HG02870 (cell line): ENCODE results near the gene NF1.

ENCODE experiments used
- ATAC-seq: cut with Tn5 transposase; IDR thresholded peaks from one replicate; pipeline ENCODE4 v1.9.1; 2021; ENCODE audit warnings: mild to moderate bottlenecking, moderate library complexity; ENCODE audit not compliant: unreplicated experiment

Gene NF1

DNA sequence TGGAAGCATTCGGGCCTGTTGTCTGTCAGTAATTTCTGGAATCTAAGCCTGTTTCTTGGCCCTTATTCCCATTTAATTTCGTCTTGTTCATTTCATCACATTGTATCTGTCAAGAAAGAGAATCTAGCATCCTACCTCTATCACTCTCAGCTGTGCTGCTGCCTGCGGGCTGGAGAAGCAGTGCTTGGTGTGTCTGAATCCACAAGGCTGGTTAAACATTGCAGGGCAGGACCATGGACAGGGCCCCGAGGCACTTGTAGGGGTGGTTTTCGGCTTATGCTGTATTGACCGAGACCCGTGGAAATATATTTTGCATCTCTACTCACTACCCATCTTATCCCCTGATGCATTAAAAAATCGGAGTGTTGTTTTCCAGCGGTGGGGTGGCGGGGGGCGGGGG lies 299.8 kb downstream of the NF1 start:
- no peak for ATAC-seq

DNA sequence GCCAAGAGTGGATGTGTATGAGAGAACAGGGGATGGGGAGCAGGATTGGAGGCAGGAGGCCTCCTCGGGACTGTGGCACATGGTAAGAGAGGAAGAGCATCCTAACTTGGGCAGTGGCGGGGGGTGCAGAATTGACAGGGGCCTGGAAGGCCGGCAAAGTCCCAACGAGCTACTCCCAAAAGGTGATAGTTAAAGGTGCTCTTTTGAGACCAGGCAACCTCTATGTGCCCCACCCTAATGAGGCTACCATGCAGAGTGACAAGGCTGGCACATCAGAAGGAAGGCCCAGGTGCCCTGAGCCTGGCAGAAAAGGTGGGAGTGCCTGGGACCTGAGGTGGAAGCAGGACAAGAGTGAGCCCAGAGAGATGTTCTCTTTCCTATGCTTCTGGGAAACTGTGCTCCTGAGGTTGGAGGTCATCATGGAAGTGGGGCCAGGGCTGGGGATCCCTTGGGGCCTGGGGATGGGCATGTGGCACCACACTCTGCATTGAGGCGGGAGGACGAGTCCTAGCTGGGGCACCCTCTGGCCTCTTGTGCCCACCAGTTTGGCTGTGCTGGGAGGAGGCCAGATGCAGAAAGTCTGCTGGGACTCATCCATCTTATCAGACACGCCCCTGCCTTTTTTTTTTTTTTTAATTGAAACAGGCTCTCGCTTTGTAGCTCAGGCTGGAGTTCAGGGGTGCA lies 302.6 kb downstream of the NF1 start:
- no peak for ATAC-seq

DNA sequence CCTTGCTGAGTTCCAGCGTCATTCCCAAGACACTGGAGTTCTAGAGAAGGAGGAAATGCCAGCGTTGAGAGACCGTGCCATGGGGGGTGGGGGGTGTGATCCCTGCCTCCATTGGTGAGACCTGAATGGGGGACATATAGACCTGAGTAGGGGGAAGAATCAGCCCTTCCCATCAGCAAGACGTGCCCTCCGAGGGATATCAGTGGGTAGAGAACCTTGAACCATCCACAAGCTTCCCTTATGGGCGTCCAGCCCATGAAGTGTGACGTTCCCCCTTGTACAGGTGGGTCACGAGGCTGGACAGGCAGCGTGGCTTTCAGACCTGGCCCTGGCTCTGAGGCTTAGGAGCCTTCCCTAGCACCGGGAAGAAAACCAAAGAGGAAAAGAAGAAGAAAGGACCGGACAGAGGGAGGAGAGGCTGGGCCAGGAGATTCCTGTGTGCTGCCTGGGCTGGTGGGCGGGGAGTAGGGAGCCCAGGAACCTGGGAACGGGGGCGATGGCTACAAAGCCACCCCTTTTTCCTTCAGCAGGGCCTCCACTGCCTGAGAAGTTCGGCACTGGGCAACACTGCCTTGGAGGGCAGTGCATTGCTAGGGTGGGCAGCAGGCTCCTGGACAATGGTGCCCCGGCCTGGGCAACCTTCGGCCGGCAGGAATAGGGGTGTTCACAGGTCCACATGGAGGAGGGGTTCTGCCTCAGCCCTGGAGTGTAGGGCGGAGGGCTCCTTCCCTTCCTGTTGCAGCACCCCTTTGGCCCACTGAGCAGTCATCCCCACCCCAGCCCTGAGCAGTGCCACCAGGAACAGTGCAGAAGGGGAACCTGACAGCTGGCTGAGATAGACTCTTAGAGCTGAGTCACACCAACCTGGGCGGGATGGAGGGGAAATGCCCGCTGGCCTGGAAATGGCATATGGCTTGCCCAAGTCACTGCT lies 303.9 kb downstream of the NF1 start:
- ATAC-seq: no peak

DNA sequence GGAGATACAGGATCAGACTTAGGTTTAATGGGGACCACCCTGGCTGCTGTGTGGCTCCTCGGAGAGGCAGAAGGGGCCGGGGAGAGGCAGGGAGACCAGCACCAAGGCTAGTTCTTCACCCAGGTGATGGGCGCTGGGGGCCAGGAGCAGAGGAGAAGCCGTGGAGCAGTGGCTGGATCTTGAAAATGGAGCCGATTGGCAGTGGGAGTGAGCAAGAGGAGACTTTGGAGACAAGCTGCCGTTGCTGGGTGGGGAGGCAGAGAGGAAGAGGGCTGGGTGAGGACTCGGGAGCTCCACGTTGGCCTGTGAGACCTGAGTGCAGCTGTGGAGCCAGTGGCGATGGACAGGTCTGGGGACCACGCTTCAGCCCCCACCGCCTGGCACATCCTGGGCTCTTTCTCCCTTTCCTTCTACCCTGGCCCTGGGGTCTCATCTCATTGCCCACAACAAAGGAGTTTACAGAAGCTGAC lies 305.7 kb downstream of the NF1 start:
- ATAC-seq: no peak

DNA sequence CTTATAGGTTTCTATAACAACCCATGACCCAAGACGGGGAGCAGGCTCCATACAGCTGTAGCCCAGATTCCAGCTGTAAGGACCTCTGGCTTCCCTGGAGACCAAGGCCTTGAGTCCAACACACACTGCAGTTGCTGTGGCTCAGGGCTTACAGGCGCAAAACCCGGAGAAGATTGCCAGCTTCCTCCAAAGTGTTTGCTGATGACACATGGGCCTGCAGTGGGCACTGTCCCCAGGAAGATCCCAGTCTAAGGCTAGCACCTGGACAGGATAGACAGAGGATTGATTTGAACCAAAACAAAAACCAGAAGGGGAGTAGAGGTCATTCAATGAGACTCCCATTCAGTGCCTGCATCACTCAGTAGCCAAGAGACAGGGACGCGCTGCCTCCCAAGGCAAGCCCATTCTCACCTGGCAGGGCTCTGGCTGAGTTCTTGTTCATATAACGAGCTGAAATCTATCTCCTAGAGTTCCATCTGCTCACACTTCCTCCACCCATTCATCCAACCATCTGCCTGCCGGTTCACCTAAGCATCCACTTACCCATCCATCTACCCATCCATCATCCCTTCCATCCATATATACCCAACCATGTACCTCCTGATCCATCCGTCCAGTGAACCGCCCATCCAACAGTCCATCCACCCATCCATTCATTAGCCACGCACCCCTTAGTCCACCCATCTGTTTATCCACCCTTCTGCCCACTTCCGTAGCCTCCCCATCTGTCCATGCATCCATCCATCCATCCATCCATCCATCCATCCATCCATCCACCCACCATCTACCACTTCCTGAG lies 306.9 kb downstream of the NF1 start:
- no peak for ATAC-seq

DNA sequence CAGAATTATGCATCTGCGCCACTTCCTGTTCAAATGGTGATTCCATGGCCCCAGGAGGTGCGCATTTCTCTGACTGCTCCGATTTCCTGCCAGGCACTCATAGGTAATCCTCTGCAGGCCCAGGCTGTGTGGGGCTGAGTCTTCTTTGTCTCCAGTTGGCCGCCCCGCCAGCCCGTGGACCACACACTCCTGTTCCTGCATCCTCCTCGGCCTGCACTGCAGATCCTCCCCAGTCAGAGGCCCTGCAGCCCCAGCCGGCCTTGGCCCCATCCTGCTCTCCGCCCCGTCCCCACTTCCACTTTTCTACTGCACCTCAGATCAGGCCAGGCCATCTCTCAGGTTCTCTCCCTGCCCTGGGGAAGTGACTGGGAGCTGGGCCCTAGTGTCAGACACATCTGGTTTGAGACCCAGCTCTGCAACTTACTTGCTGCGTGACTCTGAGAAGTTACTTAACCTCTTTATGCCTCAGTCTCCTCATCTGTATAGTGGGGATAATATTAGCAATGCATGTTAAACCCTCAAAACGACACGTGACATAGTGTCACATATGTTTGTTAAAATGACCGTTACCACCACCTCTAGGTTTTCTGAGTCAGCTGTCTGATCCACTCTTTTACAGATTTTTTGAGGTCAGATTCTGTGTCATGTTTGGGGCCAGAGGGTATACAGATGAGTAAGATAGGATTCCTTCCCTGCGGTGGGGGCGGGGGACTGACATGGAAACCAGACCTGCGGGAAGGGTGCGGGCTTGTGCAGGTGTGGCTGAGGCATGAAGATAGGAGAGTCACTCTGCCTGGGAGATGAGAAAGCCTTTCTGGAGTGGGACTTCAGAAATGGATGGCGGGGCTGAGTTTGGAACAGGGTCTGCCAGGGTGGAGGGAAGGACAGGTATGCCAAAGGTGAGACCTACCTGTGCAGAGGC lies 309.5 kb downstream of the NF1 start:
- no peak for ATAC-seq

DNA sequence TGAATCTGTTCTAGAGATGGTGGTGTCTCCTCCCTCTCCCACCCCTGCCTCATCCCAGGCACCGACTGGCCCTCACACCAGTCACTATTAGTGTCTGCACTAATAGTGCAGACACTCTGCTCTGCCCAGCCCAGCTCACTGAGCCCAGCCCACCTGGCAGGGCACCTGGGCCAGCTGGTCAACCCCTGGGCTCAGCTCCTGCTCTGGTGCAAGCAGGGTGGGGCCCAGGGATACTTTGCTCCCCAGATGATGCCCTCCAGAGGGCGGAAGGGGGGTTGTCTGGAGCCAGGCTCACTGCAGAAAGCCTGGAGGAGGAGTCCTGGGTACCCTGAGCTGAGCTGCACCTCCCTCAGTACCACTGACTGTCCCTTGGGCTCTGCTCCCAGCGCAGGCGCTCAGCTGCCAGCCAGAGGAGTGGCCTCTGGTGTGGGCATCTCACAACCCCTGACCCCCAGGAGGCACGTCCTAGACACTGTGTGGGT lies 311.2 kb downstream of the NF1 start:
- no peak for ATAC-seq

DNA sequence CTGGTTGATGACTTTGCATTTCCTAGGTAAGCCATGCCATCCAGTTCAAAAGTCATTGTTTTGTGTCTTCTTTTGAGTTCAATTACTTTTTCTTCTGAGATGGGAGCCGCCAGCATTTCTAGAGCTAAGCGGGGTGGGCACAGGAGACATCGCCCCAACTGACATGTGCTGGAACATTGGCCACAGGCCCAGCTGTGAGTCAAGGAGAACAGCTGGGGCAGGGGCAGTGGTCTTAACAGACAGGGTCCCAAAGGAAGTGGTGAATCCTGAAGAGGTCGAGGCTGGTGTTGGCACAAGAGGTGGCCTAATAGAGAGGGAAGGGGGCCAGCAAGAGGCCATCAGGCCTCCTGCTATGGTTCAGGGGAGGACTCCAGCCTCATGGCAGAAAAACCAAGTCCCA lies 313.8 kb downstream of the NF1 start:
- no peak for ATAC-seq

DNA sequence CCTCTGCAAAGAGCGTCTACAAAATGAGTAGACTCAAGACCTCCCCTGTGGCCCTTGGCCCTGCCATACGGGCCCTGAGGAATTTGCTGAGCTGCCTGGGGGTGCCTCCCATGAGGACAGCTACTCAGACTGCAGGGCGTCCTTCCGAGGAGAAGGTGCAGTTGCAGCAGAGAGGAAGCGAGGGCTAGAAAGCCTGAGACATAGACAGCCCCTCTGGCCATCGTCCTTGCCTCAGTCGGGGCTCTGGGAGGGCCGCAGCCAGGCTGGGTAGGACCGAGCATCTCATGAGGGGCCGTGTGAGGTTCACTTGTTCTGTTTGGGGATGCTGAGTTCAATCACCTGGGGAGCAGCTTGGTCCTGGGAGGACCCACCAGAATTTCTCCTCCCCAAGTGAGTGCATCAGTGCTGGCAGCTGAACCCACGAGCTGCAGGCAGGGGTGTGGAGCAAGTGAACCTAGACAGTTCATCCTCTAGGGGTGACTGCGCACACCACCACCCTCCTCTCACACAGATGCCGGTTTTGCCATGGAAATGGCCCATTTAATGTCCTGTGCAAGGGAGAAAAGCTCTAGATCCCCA lies 317.0 kb downstream of the NF1 start:
- no peak for ATAC-seq

DNA sequence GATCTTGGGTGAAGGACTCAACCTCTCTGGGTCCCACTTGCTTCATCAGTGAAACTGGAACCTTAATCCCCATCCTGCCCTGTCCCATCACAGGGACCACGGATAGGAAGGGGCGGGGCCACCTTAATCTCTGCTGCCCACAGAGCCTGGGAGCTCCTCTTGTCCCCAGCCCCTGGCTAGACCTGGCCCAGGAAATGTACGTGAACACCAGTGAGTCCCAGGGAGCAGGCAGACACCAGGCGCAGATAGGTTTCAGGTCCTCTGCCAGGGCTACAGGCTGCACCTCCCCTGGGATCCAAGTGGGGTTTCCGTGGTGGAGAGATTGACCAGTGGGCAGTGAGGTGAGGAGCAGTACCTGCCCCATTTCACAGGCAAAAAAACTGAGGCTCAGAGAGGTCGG lies 317.7 kb downstream of the NF1 start:
- no peak for ATAC-seq

DNA sequence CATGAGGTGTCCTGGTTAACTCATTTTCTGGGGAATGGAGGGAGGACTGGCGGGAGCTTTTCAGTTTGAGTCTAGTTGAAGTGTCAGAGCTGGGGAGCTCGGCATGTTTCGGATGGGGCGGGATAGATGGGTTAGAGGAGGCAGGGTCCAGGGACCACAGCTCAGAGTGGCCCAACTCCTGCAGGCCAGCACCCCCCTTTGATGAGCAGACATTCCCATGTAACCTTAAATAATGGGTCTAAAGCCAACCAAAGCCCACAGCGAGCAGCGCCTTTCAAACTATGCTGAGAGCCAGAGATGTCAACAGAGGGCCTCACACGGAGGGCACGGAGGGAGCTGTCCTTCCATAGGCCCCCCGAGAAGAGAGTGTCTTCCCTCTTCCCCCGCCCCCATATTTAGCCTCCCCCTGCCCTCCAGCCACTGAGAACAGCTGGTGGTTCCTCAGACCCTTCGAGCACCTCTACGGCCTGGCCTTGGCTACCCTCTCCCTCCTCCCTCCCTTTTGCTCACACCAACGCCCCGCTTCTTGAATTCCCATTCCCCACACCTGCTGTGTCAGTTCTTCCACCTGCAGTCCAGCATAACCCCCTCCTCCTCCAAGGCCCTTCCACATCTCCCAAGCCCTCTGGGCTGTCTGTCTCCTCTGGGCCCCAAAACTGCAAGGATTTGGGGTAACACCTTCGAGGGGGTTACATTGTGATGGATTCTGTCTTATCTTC lies 318.5 kb downstream of the NF1 start:
- ATAC-seq: no peak

DNA sequence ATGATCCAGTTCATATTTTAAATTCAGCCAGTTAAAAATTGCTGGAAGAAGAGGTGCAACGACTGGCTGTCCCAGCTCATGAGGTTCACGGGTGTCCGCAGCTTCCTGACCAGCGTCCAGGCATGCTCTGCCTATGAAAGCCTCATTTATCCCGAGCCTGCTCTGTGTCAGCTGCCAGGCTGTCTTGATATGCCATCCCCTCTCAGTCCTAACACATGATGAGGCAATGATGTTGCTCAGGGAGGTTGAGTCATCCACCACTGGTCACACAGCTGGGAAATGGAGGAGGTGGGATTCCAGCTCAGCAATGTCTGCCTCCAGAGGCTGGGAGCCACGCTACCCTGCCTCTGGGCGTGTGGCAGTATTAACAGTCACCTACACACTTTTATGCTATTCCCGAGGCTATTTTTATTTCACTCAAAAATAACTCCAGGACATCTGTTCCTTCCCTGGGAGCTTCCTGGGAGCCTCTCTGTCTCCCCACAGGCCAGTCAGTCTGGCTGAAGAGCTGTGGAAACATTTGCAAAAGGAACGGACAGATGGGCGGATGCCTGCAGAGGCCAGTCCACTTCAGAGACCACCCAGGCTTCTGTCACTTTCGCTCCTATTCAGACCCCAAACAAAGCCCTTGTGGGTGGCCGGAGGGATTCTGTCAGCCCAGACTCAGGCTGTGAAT lies 319.2 kb downstream of the NF1 start:
- ATAC-seq: no peak

DNA sequence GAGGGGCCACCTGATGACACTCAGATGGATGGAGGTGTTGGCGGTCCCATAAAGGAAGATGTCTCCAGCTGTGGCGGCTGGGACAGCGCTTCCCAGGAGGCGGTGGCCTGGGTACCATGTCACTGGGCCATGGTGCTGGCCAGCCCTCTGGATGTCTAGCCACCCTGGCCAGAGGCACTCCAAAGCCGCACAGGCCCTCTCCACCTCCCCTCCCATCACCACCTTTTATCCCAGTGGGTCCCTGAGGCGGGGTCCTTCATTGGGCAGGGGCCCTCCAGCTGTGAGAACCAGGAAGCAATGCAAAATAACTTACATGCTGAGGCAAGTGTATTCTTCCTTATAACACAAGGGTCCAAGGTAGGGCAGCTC lies 319.8 kb downstream of the NF1 start:
- no peak for ATAC-seq

DNA sequence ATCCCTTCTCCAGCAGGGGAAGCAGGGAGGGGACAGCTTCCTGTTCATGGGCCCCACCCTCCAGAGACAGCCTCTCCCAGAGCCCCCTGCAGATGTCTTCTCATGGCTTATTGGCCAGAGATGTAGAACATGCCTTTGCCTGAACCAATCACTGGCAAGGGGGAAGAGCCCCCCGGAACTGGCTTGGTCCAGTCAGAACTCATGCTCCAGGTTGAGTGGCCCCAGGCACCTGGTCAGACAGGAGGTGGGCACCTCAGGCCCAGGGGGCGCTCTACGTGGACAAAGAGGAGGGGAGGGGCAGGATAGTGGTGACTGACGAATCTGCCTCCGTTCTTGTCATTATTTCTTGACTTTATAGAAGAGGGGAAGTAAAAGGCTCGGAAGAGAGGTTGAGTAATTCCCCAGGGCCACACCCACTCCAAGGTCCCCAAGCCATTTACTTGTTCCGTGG lies 320.3 kb downstream of the NF1 start:
- ATAC-seq: no peak

DNA sequence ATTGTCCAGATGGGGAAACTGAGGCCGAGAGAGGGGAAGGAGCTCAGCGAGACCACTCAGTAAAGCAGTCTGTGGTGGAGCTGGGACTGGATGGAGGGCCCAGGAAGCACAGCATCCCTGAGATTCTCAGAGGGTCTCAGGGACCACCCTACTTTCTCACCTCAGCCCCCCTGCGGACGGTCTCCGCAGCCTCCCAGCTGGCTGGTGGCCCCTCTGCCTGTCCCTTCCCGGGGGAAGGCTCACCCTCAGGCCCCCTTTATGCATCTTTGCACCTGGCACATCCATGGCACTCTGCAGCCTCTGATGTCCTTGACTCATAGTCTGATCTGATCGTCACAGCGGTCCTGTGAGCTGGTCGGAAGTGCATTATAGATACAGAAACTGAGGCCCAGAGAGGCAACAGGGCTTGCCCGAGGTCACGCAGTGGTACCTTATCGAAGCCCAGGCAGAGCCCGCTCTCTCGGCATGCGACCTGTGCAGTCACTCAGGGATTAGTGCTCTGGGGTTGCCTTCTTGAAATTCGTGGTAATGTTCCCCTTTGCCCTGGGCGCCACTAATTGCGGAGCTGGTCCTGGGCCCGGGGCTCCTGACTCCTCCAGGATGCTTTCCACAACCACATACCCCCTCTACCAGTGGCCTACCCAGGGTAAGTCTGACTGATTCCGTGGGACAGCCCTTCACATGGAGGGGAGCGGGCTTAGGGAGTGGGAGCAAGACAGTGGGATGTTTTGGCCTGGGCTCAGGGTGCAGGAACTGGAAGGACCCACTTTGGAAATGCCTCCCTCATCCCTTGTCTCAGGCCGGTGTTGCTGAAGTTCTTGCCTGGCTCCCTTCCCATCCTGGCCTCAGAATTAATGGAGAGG lies 321.1 kb downstream of the NF1 start:
- ATAC-seq: no peak

DNA sequence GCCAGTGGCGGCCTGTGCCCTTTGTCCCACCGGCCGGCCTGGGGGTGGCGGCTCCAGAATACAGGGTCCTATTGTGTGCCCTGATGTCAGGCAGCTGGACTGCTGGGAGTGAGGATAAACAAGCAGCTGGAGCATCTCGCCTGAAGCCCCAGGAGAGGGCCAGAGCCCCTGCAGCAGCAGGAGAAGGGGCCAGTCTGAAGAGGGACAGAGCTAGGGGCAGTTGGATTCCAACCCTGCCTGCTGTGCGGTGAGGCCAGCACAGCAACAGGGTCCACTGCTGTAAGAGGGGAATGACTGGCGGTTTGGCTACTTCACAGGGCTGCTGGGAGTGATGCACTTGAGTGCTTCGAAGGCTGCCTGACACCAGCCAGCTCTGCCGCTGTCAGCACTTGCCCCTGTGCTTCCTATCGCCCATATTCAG lies 321.7 kb downstream of the NF1 start:
- no peak for ATAC-seq

DNA sequence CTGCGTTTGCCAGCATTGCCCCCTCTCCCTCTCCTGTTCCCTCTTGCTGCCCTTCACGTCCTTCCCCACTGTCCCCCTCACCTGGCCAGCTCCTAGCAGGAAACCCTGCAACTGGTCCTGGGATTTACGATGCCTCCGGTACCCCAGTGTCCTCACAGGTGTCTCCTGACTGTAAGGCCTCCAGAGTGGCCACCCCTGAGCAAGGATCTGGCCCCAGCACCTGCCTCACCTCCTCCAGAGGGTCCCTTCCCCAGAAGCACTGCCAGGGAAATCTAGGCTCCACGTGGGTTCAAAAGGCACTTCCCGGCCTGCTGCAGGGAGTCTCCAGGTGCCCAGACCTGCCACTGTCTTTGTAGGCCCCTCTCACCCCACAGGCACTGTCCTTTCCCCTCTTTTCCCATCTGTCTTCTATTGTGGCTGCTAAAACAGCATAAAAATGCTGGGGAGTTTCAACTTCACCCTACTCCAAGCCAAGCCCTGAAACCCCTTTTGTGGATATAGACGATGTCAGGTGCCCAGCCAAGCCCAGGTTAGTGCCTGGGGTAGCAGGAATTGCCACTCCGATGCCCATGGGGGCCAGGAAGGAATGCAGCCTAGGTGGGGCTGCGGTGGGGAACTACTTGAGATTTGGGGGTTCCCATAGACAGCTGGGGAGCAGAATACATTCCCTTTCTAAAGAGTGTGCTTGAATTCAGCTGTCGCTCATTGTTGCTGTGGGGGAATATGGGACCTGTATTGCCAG lies 322.4 kb downstream of the NF1 start:
- no peak for ATAC-seq
